Keratinocyte (primary cell): ENCODE measurements around the gene RASGEF1B. TPM values are rescaled to one million over a fixed set of nuclear protein-coding genes. Genes with fewer than 3 reads are reported as not detected.

Experiments
- DNase-seq: peaks from one replicate; pipeline ENCODE4 v3.0.0-alpha.2; 2011; ENCODE audit warnings: low read depth, missing footprints, low spot score
- FAIRE-seq: peaks from 2 replicates; lab custom pipeline; 2011; peaks lifted over from hg19 to GRCh38; lab: Jason Lieb, UNC
- H2AFZ ChIP-seq: 2 replicates; pipeline ENCODE4 v1.6.0; 2012; ENCODE audit warnings: low read length, control low read depth, inconsistent platforms; ENCODE audit not compliant: control insufficient read depth
- H3K27ac ChIP-seq: 2 replicates; pipeline ENCODE4 v1.5.1; 2011; ENCODE audit warnings: low read length; ENCODE audit not compliant: control insufficient read depth, insufficient read depth
- H3K27me3 ChIP-seq: 3 replicates; pipeline ENCODE4 v1.6.0; 2011; ENCODE audit warnings: low read length; ENCODE audit not compliant: control insufficient read depth, insufficient read depth; ENCODE audit errors: extremely low read depth
- H3K36me3 ChIP-seq, 2 experiments: 2 replicates in 1 of 2; 3 replicates in 1 of 2; pipeline ENCODE4 v1.5.1; 2011; ENCODE audit warnings: low read length in 2 of 2, mild to moderate bottlenecking in 1 of 2; ENCODE audit not compliant: control insufficient read depth in 2 of 2, insufficient read depth in 2 of 2; ENCODE audit errors: extremely low read depth in 1 of 2
- H3K4me1 ChIP-seq: 3 replicates; pipeline ENCODE4 v1.5.1; 2011; ENCODE audit warnings: low read length; ENCODE audit not compliant: control insufficient read depth, insufficient read depth; ENCODE audit errors: extremely low read depth
- H3K4me2 ChIP-seq: 3 replicates; pipeline ENCODE4 v1.6.0; 2011; ENCODE audit warnings: low read depth, low read length; ENCODE audit not compliant: control insufficient read depth, insufficient read depth; ENCODE audit errors: extremely low read depth
- H3K4me3 ChIP-seq, 3 experiments: fragments of 200-600 bp in 1 of 3; sonication (generic) in 1 of 3; 2 replicates in 2 of 3; 3 replicates in 1 of 3; pipeline ENCODE4 v1.5.1; 2011 to 2016; ENCODE audit warnings: low read length in 3 of 3, mild to moderate bottlenecking in 3 of 3, control low read depth in 2 of 3, inconsistent platforms in 1 of 3, low read depth in 1 of 3, mixed read lengths in 1 of 3, mixed run types in 1 of 3, moderate library complexity in 1 of 3; ENCODE audit not compliant: control insufficient read depth in 2 of 3, insufficient read depth in 2 of 3; ENCODE audit errors: extremely low read depth in 1 of 3
- H3K79me2 ChIP-seq: 2 replicates; pipeline ENCODE4 v1.6.0; 2012; ENCODE audit warnings: low read length; ENCODE audit not compliant: control insufficient read depth, insufficient read depth
- H3K9ac ChIP-seq: 3 replicates; pipeline ENCODE4 v1.6.0; 2011; ENCODE audit warnings: low read length; ENCODE audit not compliant: control insufficient read depth, insufficient read depth; ENCODE audit errors: extremely low read depth
- H3K9me1 ChIP-seq: 3 replicates; pipeline ENCODE4 v1.6.0; 2011; ENCODE audit warnings: low read length; ENCODE audit not compliant: control insufficient read depth, insufficient read depth; ENCODE audit errors: extremely low read depth
- H3K9me3 ChIP-seq: 2 replicates; pipeline ENCODE4 v1.5.1; 2012; ENCODE audit warnings: low read depth, low read length; ENCODE audit not compliant: control insufficient read depth
- H4K20me1 ChIP-seq: 3 replicates; pipeline ENCODE4 v1.6.0; 2011; ENCODE audit warnings: low read length; ENCODE audit not compliant: control insufficient read depth, insufficient read depth; ENCODE audit errors: extremely low read depth
- EZH2 ChIP-seq: IDR thresholded peaks from one replicate; pipeline ENCODE4 v1.6.1; 2012; ENCODE audit warnings: inconsistent platforms, mild to moderate bottlenecking, low read length, moderate library complexity
- dilution Hi-C: fragments of 300-500 bp; cut with MboI; formaldehyde crosslinking; loops from one replicate; pipeline ENCODE4 v1.7.0; 2020; ENCODE audit warnings: low sequenced_read_pairs; ENCODE audit not compliant: extremely low pct_ligation_motif_present
- polyA plus RNA-seq, 5 experiments: library from polyadenylated mRNA; depleted of rRNA in 3 of 5; stranded (reverse) in 3 of 5; stranded (forward) in 1 of 5; unstranded in 1 of 5; fragments of >200 nt; gene quantifications; 1 replicate in 1 of 5; 2 replicates in 3 of 5; 3 replicates in 1 of 5; pipeline versions ENCODE4 v1.2.1 to v1.2.3, GENCODE V29; 2011 to 2012; ENCODE audit warnings: missing spikeins in 2 of 5, low read depth in 1 of 5, low replicate concordance in 1 of 5
- TF ChIP-seq, protein P1 (sequence below), 3 experiments: IDR thresholded peaks in 1 of 3; conservative IDR thresholded peaks in 1 of 3; optimal IDR thresholded peaks in 1 of 3; 2 replicates in 2 of 3; 3 replicates in 1 of 3; pipeline versions ENCODE3 to v1.5.1; 2011; ENCODE audit warnings: low read length in 3 of 3, mild to moderate bottlenecking in 3 of 3, moderate library complexity in 2 of 3, control low read depth in 1 of 3, inconsistent platforms in 1 of 3; ENCODE audit not compliant: insufficient read depth in 2 of 3; ENCODE audit errors: extremely low read depth in 1 of 3

RASGEF1B gene
- polyA plus RNA-seq, 1 donor (not counting 4 experiments of a cell fraction or from before 2014, with no cell fraction given), result 0.68 TPM

DNA sequence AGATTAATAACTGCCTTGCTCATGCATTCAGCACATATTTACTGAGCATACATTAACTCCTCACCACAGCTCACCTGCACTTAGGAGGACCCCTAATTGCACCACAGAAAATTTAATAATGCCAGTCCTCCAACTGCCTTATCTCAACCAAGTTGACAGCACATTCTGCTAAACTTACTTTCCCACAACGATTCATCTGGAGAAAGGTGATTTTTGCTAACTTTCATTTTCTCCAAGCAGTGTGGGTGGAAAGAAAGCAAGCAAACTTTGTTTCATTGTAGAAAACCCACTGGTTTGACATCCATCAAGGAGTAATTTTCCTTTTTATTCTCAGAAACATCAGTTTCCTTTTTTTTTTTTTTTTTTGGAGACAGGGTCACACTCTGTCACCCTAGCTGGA, 49.1 kb downstream of the RASGEF1B start:
- H3K27ac ChIP-seq, result peak overlapping the region; percentile 95
- dilution Hi-C loops, result no loop called here
- FAIRE-seq (no peak), DNase-seq (no peak)
- no peak overlapping the region for H2AFZ ChIP-seq
- peaks cover 54% of the 10 kb centered on the region for H3K4me1 ChIP-seq
- H3K4me3 ChIP-seq, result no peak overlapping the region
- H3K9me3 ChIP-seq, result no peaks in the 10 kb centered on the region
- no peaks in the 10 kb centered on the region for H3K27me3 ChIP-seq
- H3K9ac ChIP-seq, result no peak overlapping the region
- H3K36me3 ChIP-seq, result no peaks in the 10 kb centered on the region
- no peaks in the 10 kb centered on the region for H3K9me1 ChIP-seq
- TF ChIP-seq EZH2, result no peak
- TF ChIP-seq, protein P1, sequence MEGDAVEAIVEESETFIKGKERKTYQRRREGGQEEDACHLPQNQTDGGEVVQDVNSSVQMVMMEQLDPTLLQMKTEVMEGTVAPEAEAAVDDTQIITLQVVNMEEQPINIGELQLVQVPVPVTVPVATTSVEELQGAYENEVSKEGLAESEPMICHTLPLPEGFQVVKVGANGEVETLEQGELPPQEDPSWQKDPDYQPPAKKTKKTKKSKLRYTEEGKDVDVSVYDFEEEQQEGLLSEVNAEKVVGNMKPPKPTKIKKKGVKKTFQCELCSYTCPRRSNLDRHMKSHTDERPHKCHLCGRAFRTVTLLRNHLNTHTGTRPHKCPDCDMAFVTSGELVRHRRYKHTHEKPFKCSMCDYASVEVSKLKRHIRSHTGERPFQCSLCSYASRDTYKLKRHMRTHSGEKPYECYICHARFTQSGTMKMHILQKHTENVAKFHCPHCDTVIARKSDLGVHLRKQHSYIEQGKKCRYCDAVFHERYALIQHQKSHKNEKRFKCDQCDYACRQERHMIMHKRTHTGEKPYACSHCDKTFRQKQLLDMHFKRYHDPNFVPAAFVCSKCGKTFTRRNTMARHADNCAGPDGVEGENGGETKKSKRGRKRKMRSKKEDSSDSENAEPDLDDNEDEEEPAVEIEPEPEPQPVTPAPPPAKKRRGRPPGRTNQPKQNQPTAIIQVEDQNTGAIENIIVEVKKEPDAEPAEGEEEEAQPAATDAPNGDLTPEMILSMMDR (optimal IDR thresholded peaks at IDR 0.05 in 1 of 3, IDR thresholded peaks at IDR 0.05 in 1 of 3, conservative IDR thresholded peaks at IDR 0.05 in 1 of 3; ENCODE audit: extremely low read depth in 1 of 3, insufficient read depth in 2 of 3, low read length in 3 of 3), result no peak
- H4K20me1 ChIP-seq, result no peaks in the 10 kb centered on the region
- H3K4me2 ChIP-seq, result peak overlapping the region; percentile 29
- H3K79me2 ChIP-seq, result no peaks in the 10 kb centered on the region

DNA sequence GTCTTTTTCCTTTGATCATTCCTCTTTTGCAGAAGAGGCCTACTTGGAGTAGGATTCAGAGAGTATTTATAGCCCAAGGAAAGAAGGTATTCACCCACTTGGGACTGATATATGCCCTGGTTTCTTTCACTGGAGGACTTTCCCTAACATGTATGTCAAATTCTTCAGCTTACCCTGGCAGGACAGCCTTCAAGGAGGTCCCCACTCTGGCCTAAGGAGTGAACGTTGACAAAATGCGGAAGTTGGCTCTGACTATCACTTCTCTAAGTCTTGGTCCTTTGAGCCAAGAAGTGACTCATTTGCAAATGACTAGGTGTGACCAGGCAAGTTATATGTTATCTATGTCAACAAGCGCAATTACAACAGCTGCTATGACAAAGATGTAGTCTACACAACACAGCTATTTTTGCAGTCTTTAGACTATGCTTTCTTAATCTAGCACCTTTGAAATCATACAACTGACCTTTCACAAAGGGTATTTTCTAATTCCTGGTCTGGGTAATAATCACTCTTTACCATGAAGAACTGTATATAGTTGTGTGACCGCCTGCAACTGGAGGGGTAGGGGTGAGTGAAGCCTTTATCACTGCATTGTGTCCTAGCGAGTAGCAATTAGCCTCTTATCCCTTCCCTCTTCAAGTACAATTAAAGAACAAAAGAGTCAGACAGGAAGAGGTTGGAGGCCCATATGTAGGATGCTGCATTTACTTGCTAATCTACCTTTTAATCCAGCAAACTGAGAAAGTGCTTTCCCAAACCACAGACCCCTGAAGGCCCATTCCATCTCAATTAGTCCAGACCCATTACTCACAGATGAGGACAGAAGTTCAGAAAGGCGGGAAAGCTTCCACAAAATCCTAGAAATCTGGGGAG, 50.1 kb downstream of the RASGEF1B start:
- FAIRE-seq (peak; percentile 97), DNase-seq (peak; percentile 59)
- Histone ChIP-seq H2AFZ (peak overlapping the region; percentile 86), H3K4me3 (no peak overlapping the region), H3K4me2 (peak overlapping the region; percentile 85), H3K79me2 (no peaks in the 10 kb centered on the region), H3K27ac (peak overlapping the region; percentile 95), H3K9me3 (no peaks in the 10 kb centered on the region), H3K9ac (peak overlapping the region; percentile 70), H3K36me3 (no peaks in the 10 kb centered on the region), H3K4me1 (peaks cover 44% of the 10 kb centered on the region), H3K27me3 (no peaks in the 10 kb centered on the region), H4K20me1 (no peaks in the 10 kb centered on the region), H3K9me1 (no peaks in the 10 kb centered on the region)
- dilution Hi-C loops, result no loop called here
- TF ChIP-seq, protein P1 (optimal IDR thresholded peaks at IDR 0.05 in 1 of 3, IDR thresholded peaks at IDR 0.05 in 1 of 3, conservative IDR thresholded peaks at IDR 0.05 in 1 of 3; ENCODE audit: extremely low read depth in 1 of 3, insufficient read depth in 2 of 3, low read length in 3 of 3), result no peak
- no peak for TF ChIP-seq EZH2
